Mucosa of stomach (tissue), 1 donor: ENCODE results near the gene SENP3.

Source experiments
- H3K27me3 ChIP-seq: one replicate; pipeline ENCODE4 v1.7.0; 2013; ENCODE audit warnings: mild to moderate bottlenecking, low read length; ENCODE audit not compliant: control insufficient read depth, insufficient read depth
- H3K36me3 ChIP-seq: one replicate; pipeline ENCODE4 v1.7.0; 2013; ENCODE audit warnings: low read length; ENCODE audit not compliant: control insufficient read depth, insufficient read depth
- H3K4me1 ChIP-seq: one replicate; pipeline ENCODE4 v1.7.0; 2013; ENCODE audit warnings: mild to moderate bottlenecking, low read length; ENCODE audit not compliant: control insufficient read depth, insufficient read depth
- H3K4me3 ChIP-seq: one replicate; pipeline ENCODE4 v1.7.0; 2013; ENCODE audit warnings: low read length
- H3K9ac ChIP-seq: one replicate; pipeline ENCODE4 v1.7.0; 2013; ENCODE audit warnings: mild to moderate bottlenecking, low read length, moderate library complexity
- H3K9me3 ChIP-seq: one replicate; pipeline ENCODE4 v1.7.0; 2013; ENCODE audit warnings: mild to moderate bottlenecking, low read length, moderate library complexity; ENCODE audit not compliant: control insufficient read depth
- donor health status: Pancreatic carcinoma.

The SENP3 gene

DNA sequence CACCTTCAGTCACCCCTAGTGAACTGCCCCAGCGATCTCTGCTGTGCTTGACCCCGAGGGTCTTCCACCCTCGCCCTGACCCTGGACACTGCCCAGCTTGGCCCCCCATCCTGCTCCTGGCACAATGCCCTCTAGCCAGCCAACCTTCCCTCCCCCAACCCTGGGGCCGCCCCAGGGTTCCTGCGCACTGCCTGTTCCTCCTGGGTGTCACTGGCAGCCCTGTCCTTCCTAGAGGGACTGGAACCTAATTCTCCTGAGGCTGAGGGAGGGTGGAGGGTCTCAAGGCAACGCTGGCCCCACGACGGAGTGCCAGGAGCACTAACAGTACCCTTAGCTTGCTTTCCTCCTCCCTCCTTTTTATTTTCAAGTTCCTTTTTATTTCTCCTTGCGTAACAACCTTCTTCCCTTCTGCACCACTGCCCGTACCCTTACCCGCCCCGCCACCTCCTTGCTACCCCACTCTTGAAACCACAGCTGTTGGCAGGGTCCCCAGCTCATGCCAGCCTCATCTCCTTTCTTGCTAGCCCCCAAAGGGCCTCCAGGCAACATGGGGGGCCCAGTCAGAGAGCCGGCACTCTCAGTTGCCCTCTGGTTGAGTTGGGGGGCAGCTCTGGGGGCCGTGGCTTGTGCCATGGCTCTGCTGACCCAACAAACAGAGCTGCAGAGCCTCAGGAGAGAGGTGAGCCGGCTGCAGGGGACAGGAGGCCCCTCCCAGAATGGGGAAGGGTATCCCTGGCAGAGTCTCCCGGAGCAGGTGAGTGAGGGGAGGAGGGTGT is 3.0 kb upstream of the SENP3 start, which contains the start of gene TNFSF13:
Gene TNFSF13, plus strand, starts transcription at position 207 of the 776 bp plus-strand sequence. Its CDS starts 290 bp downstream, at position 497.
- Histone ChIP-seq H3K9ac (peak within 1 kb of the TSS; percentile 98), H3K4me1 (peaks cover 62% of the 10 kb centered on the region), H3K9me3 (no peaks in the 10 kb centered on the region), H3K4me3 (peak within 1 kb of the TSS; percentile 77), H3K36me3 (peaks cover under 1% of the 10 kb centered on the region), H3K27me3 (no peaks in the 10 kb centered on the region)

DNA sequence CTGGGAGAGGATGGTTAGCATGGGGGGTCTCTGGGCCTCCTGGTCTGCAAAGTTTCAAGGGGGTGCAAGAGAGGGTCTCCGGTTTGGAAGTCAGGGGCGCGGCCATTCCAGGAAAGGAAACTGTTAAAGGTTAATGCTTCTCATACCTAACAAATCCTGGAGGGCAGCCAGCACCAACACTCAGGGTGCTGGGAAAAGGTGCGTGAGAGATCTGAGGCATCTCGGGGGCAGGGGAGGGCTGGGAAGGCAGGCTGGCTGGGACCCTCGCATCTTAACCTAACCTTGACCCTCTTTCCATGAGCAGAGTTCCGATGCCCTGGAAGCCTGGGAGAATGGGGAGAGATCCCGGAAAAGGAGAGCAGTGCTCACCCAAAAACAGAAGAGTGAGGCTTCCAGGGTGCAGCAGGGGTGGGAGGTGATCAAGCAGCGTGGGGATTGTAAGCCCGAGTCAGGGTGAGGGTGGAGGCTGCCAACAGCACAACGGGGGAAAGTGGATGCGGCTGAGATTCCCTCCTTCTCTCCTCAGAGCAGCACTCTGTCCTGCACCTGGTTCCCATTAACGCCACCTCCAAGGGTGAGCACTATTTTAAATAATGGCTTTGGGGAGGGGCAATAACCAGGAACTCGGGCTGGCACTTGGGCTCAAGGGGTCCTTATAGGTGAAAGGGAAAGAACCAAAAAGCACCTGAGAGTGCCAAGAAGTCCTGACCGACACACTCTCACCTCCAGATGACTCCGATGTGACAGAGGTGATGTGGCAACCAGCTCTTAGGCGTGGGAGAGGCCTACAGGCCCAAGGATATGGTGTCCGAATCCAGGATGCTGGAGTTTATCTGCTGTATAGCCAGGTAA is 2.2 kb upstream of the SENP3 start:
- H3K9ac ChIP-seq, result peak overlapping the region; percentile 98
- H3K4me1 ChIP-seq, result peaks cover 62% of the 10 kb centered on the region
- peaks cover 3% of the 10 kb centered on the region for H3K36me3 ChIP-seq
- H3K27me3 ChIP-seq, result no peaks in the 10 kb centered on the region
- no peaks in the 10 kb centered on the region for H3K9me3 ChIP-seq
- H3K4me3 ChIP-seq, result peak overlapping the region; percentile 77

DNA sequence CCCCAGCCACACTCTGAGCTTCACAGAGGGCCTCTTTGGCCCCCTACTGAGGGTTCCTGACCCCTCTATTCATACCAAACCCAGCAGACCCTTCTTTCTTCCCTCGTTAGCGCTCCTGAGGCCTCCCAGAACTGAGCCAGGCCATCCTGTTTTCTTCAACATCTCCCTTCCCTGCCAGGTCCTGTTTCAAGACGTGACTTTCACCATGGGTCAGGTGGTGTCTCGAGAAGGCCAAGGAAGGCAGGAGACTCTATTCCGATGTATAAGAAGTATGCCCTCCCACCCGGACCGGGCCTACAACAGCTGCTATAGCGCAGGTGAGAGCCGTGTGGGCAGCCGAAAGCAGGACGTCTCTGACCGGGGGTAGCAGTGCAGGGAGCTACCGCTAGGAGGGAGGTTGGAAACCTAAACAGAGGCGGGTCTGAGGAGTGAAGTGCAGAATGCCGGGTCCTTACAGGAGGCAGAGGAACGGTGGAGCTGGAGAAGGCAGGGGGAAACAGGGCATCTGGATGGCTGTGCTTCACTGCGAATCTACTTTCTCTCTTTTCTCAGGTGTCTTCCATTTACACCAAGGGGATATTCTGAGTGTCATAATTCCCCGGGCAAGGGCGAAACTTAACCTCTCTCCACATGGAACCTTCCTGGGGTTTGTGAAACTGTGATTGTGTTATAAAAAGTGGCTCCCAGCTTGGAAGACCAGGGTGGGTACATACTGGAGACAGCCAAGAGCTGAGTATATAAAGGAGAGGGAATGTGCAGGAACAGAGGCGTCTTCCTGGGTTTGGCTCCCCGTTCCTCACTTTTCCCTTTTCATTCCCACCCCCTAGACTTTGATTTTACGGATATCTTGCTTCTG is 1.3 kb upstream of the SENP3 start:
- H3K27me3 ChIP-seq, result no peaks in the 10 kb centered on the region
- peak overlapping the region; percentile 98 for H3K9ac ChIP-seq
- H3K9me3 ChIP-seq, result no peaks in the 10 kb centered on the region
- H3K4me3 ChIP-seq, result peak overlapping the region; percentile 77
- peaks cover 11% of the 10 kb centered on the region for H3K36me3 ChIP-seq
- peaks cover 62% of the 10 kb centered on the region for H3K4me1 ChIP-seq

DNA sequence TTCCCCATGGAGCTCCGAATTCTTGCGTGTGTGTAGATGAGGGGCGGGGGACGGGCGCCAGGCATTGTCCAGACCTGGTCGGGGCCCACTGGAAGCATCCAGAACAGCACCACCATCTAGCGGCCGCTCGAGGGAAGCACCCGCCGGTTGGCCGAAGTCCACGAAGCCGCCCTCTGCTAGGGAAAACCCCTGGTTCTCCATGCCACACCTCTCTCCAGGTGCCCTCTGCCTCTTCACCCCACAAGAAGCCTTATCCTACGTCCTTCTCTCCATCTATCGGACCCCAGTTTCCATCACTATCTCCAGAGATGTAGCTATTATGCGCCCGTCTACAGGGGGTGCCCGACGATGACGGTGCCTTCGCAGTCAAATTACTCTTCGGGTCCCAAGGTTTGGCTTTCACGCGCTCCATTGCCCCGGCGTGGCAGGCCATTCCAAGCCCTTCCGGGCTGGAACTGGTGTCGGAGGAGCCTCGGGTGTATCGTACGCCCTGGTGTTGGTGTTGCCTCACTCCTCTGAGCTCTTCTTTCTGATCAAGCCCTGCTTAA is 617 bp upstream of the SENP3 start:
- Histone ChIP-seq H3K4me1 (peaks cover 62% of the 10 kb centered on the region), H3K9ac (peak overlapping the region; percentile 98), H3K36me3 (peaks cover 16% of the 10 kb centered on the region)

DNA sequence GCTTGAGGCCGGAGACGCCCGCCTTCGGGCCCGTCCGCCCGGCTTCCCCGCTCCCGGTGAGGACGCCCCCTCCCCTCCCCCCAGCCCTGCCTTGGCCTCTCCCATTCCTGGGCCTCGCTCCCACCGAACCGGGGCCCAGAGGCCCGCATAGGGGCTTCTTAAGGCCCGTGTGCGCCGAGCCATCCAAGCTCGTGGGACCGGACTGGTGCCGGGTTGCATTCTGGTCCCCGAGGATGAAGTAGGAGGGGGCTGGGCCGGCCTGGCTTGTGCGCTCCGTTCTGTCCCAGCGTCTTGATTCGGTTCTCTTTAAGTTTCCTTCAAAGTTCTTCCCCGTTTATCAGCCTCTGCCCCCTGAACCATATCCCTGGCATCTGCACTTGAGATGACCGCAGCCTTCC is 488 bp downstream of the SENP3 start:
- Histone ChIP-seq H3K36me3 (peaks cover 22% of the 10 kb centered on the region), H3K9ac (peak overlapping the region; percentile 81), H3K9me3 (no peaks in the 10 kb centered on the region), H3K4me1 (peaks cover 54% of the 10 kb centered on the region), H3K27me3 (no peaks in the 10 kb centered on the region), H3K4me3 (peak overlapping the region; percentile 34)

More for the DNA sequence above, 617 bp upstream of the SENP3 start:
- Histone ChIP-seq H3K27me3 (no peaks in the 10 kb centered on the region), H3K9me3 (no peaks in the 10 kb centered on the region), H3K4me3 (peak overlapping the region; percentile 52)

DNA sequence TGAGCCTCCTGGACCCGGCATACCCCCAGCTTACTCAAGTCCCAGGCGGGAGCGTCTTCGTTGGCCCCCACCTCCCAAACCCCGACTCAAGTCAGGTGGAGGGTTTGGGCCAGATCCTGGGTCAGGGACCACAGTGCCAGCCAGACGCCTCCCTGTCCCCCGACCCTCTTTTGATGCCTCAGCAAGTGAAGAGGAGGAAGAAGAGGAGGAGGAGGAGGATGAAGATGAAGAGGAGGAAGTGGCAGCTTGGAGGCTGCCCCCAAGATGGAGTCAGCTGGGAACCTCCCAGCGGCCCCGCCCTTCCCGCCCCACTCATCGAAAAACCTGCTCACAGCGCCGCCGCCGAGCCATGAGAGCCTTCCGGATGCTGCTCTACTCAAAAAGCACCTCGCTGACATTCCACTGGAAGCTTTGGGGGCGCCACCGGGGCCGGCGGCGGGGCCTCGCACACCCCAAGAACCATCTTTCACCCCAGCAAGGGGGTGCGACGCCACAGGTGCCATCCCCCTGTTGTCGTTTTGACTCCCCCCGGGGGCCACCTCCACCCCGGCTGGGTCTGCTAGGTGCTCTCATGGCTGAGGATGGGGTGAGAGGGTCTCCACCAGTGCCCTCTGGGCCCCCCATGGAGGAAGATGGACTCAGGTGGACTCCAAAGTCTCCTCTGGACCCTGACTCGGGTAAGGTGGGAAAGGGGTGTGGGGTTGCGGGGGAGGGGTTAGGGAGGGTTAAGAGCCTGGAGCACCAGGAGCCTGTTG is 1.6 kb downstream of the SENP3 start:
- peaks cover 22% of the 10 kb centered on the region for H3K36me3 ChIP-seq
- peak overlapping the region; percentile 81 for H3K9ac ChIP-seq
- H3K4me3 ChIP-seq, result no peak overlapping the region
- no peaks in the 10 kb centered on the region for H3K9me3 ChIP-seq
- no peaks in the 10 kb centered on the region for H3K27me3 ChIP-seq
- H3K4me1 ChIP-seq, result peaks cover 46% of the 10 kb centered on the region

DNA sequence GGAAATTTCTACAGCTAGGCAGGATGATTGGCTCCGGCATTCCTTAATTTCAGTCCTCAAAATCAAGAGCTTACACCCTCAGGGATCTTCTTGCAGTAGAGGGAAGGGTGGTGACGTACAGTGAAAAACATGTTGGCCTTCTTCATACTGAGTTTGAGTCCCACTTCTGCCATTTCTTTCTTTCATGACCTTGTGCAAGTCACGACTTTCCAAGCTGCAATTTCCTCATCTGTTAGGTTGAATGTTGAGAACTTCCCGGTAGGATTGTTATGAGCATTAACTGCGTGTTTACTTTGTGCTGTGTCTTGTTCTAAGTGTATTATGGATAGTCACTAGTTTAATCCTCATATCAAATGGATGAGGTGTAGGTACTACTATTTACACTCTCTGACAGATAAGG is 7.9 kb downstream of the SENP3 start:
- Histone ChIP-seq H3K4me3 (no peak overlapping the region), H3K27me3 (no peaks in the 10 kb centered on the region), H3K36me3 (peaks cover 38% of the 10 kb centered on the region), H3K9me3 (no peaks in the 10 kb centered on the region), H3K9ac (no peak overlapping the region), H3K4me1 (peaks cover 8% of the 10 kb centered on the region)

DNA sequence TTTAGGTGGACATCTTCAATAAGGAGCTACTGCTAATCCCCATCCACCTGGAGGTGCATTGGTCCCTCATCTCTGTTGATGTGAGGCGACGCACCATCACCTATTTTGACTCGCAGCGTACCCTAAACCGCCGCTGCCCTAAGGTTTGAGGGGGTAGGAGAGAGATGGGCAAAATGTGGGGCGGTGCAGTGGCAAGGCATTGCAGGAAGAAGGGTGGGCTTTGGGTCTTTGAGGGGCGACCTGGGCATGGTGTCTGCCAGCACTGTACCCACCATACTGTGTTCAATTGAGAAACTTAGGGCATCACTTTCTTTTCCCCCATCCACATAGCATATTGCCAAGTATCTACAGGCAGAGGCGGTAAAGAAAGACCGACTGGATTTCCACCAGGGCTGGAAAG is 8.6 kb downstream of the SENP3 start:
- Histone ChIP-seq H3K36me3 (peaks cover 37% of the 10 kb centered on the region), H3K4me3 (no peak overlapping the region), H3K9ac (no peak overlapping the region)

DNA sequence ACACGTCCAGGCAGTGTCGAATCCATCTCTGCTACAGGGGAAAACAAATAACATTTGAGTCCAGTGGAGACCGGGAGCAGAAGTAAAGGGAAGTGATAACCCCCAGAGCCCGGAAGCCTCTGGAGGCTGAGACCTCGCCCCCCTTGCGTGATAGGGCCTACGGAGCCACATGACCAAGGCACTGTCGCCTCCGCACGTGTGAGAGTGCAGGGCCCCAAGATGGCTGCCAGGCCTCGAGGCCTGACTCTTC is 10.5 kb downstream of the SENP3 start:
- peak overlapping the region; percentile 81 for H3K4me3 ChIP-seq
- peaks cover 18% of the 10 kb centered on the region for H3K4me1 ChIP-seq
- no peaks in the 10 kb centered on the region for H3K9me3 ChIP-seq
- H3K36me3 ChIP-seq, result peaks cover 42% of the 10 kb centered on the region
- H3K27me3 ChIP-seq, result no peaks in the 10 kb centered on the region
- peak overlapping the region; percentile 91 for H3K9ac ChIP-seq

More for the DNA sequence above, 8.6 kb downstream of the SENP3 start:
- Histone ChIP-seq H3K27me3 (no peaks in the 10 kb centered on the region), H3K9me3 (no peaks in the 10 kb centered on the region), H3K4me1 (peaks cover 15% of the 10 kb centered on the region)

DNA sequence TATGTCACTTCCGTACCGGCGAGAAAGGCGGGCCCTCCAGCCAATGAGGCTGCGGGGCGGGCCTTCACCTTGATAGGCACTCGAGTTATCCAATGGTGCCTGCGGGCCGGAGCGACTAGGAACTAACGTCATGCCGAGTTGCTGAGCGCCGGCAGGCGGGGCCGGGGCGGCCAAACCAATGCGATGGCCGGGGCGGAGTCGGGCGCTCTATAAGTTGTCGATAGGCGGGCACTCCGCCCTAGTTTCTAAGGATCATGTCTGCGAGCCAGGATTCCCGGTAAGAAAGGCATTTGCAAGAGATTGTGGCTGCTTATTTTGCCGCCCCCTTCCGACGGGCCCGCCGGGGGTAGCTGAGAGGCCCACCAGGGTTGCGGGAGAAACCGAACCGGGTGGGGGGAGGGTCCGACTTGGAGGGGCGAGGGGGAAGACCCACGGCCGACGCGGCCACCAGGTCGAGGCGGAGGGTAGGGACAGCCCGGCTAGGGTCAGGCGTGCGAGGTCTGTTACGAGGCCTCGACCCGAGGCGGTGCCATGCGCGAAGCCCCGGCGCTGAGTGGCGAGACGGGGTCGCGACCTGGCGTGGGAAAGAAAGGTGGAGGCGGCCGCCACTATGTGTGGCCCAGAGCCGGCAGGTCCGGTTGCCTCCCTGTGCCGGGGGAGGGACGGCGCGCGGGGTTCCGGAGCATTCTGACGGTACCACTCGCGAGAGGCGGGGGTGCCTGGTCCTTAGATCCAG is 11.0 kb downstream of the SENP3 start:
- H3K9me3 ChIP-seq, result no peaks in the 10 kb centered on the region
- peak overlapping the region; percentile 67 for H3K4me3 ChIP-seq
- peaks cover 23% of the 10 kb centered on the region for H3K4me1 ChIP-seq
- H3K27me3 ChIP-seq, result no peaks in the 10 kb centered on the region
- peak overlapping the region; percentile 91 for H3K9ac ChIP-seq
- H3K36me3 ChIP-seq, result peaks cover 45% of the 10 kb centered on the region
